ENCODE results near the gene LRP3.
"Not testable (repeated sequence)": the region's sequence is repeated elsewhere in the genome, so short reads cannot be mapped to it uniquely, and the experiment has no call there.

LRP3 gene

DNA sequence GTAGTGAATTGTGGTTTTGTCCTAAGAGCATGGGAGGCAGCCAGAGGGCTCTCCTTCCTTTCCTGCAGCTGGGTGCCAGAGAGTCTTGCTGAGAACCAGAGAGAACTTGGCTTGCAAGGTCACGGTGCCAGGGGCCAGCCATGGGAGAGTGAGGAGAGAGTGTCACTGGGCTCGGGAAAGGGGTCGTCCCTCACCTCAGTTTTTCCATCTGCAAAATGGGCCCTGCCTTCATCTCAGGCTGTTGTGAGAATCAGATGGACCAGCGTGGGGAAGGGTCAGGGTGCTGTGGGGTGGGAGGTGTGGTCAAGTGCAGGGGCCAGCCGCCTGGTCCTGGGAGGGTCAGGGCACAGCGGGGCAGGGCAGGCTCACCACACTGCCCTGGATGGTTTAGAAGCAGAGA is 7.3 kb downstream of the LRP3 start:
- in situ Hi-C loops (cut with MboI; ENCODE audit: low sequenced_read_pairs), result no loop called here

DNA sequence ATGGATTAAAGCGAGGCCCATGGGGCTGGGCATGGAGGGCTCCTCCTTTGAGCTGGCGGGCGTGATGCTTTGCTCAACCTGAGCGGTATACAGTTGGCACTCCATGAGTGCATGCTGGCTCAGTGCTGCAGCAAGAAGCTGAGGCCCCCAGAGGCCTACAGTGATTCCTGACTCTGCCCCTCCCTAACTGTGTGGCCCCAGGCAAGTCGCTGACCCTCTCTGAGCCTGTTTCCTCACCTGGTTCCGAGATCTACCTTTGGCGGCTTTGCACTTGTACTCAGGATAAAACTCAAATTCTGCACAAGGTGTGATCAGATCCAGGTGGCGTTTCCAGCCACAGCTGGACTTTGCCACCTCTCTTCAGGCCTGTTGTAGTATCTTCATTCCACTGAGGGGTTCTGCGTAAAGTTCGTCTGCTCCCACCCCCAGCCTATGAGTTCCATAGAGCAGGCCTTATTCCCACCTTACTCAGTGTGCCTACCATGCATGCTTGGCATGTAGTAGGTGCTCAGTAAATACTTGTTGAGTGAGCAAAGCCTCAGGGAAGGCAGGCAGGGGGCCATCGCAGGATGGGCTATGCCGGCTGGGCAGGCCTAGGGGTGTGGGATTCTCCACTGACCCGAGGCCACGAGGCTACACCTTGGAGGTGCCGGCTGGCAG is 7.9 kb downstream of the LRP3 start:
- in situ Hi-C loops (cut with MboI; ENCODE audit: low sequenced_read_pairs), result no loop called here

DNA sequence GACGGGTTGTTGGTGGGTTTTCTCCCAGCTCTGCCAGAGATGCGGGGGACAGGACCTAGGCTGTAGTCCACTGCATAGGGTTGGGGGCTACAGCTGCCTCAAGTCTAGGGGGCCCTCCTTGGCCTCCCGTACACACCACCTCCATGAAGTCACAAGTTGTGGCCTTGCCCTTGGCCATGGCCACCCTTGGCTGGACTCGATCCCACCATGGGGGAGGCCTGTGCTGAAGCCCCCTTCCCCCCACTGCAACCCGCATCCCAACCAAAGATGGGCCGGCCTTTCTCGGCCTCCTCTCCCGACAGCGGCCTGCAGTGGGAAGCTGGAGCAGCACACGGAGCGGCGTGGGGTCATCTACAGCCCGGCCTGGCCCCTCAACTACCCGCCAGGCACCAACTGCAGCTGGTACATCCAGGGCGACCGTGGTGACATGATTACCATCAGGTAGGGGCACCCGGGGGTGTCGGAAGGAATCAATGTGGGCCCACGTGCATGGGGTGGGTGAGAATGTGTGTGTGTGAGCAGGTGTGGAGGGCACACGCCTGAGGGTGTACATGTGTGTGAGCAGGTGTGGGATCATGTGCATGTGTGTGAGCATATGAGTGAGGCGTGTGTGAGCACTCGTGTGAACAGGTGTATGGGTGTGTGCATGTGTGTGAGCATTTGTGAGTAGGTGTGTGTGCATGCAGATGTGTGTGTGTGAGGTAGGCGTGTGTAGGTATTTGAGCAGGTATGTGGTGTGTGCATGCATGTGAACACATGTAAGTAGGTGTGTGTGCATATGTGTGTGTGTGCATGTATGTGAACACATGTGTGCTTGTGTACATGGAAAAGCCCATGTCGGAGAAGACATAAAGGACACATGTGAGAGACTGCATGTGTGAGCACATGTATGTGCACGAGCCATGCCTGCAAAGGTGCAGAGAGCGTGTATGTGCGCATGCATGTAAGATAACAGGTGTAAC is 8.7 kb downstream of the LRP3 start:
- in situ Hi-C loops (cut with MboI; ENCODE audit: low sequenced_read_pairs), result no loop called here

DNA sequence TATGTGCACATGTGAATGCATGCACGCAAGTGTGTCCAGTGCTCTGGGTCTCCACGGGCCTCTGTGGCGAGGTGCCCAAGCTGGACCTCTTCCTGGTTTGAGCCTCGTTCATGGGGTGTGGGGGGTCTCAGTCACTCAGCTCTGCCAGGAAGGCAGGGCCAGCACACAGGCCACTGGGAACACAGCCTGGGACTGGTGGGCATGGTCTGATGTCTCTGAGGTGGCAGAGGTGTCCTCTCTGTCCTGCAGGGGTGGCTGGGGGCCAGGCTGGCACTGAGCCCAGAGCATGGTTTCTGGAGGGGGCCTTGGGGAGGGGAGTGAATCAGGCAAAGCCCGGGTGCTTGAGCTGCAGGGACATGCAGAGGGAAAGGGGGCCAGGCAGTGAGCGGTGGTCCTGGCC is 9.4 kb downstream of the LRP3 start:
- in situ Hi-C loops (cut with MboI; ENCODE audit: low sequenced_read_pairs), result no loop called here

DNA sequence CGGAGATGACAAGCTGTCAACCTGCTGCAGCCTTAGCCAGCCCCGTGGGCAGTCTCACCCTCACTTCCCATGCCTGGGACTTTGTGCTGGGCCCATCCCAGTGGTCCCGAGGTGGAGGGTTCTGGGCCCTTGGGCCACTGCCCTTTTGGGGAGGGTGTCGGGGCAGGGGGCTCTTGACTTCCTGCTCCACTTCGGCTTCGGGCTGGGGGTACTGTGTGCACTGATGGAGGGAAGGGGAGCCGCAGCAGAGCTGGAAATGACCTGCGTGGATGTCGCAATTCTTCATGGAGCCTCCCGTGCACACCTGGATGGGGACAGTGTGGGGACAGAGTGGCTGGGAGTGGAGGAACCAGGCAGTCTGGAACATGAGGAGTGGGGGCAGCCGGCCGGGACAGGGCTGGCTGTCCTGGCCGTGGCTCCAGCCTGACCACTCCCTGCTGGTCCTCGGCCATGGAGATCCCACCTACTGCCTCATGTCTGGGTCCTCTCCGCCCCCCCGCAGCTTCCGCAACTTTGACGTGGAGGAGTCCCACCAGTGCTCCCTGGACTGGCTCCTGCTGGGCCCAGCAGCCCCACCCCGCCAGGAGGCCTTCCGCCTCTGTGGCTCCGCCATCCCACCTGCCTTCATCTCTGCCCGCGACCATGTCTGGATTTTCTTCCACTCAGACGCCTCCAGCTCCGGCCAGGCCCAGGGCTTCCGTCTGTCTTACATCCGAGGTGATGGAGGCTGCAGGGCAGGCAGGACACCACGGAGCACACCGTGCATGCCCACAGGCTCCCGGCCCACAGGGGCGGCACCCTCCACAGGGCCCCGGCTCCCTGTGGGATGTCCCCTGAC is 10.2 kb downstream of the LRP3 start:
- in situ Hi-C loops (cut with MboI; ENCODE audit: low sequenced_read_pairs), result no loop called here

DNA sequence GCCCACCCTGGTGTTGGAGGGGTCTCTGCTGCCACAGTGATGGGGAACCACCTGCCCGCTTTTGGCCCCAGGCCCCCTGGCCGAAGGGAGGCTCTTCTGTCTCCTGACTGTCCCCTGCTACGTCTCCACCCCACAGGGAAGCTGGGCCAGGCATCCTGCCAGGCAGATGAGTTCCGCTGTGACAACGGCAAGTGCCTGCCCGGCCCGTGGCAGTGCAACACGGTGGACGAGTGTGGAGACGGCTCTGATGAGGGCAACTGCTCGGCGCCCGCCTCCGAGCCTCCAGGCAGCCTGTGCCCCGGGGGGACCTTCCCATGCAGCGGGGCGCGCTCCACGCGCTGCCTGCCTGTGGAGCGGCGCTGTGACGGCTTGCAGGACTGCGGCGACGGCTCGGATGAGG is 11.0 kb downstream of the LRP3 start:
- in situ Hi-C loops (cut with MboI; ENCODE audit: low sequenced_read_pairs), result no loop called here

DNA sequence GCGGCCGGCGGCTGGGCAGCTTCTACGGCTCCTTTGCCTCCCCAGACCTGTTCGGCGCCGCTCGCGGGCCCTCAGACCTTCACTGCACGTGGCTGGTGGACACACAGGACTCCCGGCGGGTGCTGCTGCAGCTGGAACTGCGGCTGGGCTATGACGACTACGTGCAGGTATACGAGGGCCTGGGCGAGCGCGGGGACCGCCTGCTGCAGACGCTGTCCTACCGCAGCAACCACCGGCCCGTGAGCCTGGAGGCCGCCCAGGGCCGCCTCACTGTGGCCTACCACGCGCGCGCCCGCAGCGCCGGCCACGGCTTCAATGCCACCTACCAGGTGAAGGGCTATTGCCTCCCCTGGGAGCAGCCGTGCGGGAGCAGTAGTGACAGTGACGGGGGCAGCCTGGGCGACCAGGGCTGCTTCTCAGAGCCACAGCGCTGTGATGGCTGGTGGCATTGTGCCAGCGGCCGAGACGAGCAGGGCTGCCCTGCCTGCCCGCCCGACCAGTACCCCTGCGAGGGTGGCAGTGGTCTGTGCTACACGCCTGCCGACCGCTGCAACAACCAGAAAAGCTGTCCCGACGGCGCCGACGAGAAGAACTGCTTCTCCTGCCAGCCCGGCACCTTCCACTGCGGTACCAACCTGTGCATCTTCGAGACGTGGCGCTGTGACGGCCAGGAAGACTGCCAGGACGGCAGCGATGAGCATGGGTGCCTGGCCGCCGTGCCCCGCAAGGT is 11.6 kb downstream of the LRP3 start:
- in situ Hi-C loops (cut with MboI; ENCODE audit: low sequenced_read_pairs), result no loop called here

DNA sequence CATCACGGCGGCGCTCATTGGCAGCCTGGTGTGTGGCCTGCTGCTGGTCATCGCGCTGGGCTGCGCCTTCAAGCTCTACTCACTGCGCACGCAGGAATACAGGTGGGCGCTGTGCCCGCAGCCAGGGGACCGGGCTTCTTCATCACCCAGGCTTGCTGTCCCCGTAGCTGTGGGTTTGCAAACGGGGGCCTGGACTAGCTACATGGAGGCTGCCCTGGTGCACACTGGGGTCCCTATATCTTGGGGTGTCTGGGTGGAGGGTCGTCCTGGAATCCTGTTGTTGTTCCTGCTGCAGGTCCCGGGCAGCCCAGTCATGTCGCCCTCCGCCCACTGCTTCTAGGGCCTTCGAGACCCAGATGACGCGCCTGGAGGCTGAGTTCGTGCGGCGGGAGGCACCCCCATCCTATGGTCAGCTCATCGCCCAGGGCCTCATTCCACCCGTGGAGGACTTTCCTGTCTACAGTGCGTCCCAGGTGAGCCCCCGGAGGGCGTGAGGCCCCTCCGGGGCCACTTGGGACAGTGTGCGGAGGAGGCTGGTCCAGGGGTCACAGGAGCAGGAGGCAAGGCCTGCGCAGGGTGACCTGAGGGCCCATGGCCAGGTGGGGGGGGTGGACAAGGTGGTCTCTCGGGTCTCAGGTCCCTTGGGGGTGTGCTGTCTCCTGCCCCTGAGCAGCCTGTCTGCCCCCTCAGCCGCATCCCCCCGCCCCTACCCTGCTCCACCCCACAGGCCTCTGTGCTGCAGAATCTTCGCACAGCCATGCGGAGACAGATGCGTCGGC is 12.3 kb downstream of the LRP3 start:
- in situ Hi-C loops (cut with MboI; ENCODE audit: low sequenced_read_pairs), result no loop called here

DNA sequence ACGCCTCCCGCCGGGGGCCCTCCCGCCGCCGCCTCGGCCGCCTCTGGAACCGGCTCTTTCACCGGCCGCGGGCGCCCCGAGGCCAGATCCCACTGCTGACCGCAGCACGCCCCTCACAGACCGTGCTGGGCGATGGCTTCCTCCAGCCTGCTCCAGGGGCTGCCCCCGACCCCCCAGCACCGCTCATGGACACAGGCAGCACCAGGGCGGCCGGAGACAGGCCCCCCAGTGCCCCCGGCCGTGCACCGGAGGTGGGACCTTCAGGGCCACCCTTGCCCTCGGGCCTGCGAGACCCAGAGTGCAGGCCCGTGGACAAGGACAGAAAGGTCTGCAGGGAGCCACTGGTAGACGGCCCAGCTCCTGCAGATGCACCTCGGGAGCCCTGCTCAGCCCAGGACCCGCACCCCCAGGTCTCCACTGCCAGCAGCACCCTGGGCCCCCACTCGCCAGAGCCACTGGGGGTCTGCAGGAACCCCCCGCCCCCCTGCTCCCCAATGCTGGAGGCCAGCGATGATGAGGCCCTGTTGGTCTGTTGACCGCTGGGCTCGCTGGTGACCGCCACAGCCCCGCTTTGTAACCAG is 13.0 kb downstream of the LRP3 start:
- in situ Hi-C loops (cut with MboI; ENCODE audit: low sequenced_read_pairs), result no loop called here

DNA sequence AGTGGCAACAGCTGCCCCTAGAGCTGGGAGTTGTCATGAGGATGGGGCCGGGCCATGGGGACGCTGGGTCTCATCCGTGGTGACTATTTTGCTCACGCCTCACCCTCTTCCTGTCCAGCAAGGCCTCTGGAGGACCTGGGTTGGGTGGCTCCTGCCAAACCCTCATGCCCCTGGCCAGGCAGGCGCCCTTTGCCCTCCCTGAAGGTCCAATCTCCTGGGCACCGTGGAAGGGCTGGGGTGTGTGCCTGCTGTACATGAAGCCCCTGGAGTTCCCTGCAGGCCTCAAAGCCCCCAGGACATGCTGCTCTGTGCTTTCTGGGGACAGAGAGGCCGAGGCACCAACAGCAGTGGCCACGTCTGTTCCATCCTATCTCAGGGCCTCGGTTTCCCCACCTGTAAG is 13.8 kb downstream of the LRP3 start:
- in situ Hi-C loops (cut with MboI; ENCODE audit: low sequenced_read_pairs), result no loop called here

DNA sequence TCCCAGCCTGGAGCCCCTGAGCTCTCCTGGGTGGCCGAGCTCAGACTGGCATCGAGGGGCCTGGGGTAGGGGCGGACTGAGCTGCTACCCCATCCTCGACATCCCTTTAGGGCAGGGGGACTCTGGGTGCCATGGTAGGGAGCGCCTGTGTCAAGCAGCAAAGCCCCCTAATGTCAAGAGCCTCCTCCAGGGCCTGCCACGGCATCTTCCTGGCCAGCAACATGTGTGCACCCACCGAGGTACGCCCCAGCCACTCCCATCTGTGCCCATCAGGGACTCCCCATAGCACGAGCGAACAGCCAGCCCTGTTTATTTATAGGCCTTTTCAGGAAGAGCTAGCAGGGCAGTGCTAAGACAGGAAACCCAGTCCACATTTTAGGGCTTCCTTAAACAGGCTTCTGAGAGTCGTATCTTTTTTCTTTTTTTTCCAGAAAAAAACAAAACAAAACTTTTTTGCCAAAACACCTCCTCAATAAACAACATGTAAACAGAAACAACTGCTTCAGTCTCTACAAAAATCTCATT is 14.3 kb downstream of the LRP3 start:
- in situ Hi-C loops (cut with MboI; ENCODE audit: low sequenced_read_pairs), result no loop called here

DNA sequence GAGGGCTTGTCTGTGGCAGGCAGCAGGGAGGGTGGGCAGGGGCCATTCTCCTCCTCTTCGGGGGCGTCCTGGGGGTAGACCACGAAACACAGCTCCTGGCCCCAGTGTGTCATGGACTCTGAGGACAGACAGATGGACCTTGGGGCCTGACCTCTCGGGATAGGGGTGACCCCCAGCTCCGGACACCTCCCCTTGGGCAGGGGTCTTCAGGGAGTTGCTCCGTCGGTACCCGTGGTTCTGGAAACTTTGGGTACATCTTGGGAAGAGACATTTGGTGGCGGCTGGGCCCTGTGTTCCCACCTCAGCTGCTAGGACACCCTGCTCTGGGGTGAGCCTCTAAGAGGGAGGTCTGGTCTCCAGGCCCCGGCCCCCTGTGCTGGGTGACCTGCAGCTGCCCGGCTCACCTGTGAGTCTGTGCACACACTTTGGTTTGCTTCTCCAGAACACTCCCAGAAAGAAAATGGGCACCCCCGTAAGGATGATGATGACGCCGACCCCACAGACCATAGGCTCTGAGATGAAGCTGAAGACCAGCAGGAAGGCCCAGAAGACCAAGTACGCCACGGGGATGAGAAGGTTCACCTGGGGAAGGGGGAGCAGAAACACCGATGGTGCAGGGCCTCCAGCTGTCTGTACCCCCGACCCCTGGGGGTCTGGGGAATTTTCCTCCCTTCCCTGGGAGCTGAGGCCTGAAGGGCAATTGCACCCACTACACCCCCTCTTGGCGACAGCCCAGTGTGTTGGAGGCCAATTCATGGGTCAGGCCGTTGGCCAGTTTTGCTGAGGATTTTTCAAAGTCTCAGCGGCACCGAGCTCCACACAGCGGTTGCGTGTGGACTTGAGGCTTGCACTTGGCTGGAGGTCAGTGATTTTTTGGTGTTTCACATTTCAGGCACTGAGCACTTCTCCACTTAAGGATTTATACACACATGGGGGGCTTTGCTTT is 15.0 kb downstream of the LRP3 start:
- in situ Hi-C loops (cut with MboI; ENCODE audit: low sequenced_read_pairs), result no loop called here

DNA sequence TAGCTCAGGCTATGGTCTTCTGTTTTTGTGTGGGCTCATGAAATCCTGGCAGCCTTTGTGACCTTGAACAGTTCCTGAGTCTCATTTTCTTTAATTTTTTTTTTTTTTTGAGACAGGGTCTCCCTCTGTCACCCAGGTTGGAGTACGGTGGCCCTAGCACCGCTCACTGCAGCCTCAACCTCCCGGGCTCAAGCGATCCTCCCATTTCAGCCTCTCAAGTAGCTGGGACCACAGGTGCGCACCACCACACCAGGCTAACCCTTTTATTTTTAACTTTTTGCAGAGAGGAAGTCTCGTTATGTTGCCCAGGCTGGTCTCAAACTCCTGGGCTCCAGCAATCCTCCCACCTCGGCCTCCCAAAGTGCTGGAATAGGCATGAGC is 15.7 kb downstream of the LRP3 start:
- in situ Hi-C loops (cut with MboI; ENCODE audit: low sequenced_read_pairs), result not testable (repeated sequence)

DNA sequence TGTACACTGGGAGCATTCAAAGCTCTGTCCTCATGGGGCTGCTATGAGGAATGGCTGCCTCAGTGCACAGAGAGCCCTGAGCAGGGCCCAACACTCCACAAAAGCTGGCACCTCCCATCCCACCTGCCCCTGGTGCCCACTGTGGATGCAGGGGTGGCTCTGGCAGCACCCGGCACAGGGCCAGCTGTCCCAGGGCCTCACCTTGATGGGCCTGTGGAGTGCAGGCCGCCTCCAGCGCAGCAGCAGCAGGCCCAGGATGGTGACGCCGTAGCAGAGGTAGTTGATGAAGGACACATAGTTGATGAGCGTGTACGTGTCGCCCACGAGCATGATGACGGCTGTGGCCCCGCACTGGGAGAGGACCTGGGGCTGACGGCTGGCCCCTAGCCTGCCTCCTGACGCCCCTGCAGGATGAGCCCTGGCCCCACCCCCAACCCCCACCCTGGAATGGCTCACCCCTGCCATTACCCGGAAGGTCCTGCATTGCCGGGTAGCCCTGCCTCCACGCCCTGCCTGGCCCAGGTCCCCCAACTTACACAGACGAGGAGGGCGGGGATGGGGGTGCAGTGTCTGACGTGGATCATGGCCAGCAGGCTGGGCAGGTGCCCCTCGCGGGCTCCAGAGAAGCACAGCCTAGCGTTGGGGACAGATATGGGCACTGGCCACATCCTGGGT is 16.3 kb downstream of the LRP3 start:
- in situ Hi-C loops (cut with MboI; ENCODE audit: low sequenced_read_pairs), result no loop called here

DNA sequence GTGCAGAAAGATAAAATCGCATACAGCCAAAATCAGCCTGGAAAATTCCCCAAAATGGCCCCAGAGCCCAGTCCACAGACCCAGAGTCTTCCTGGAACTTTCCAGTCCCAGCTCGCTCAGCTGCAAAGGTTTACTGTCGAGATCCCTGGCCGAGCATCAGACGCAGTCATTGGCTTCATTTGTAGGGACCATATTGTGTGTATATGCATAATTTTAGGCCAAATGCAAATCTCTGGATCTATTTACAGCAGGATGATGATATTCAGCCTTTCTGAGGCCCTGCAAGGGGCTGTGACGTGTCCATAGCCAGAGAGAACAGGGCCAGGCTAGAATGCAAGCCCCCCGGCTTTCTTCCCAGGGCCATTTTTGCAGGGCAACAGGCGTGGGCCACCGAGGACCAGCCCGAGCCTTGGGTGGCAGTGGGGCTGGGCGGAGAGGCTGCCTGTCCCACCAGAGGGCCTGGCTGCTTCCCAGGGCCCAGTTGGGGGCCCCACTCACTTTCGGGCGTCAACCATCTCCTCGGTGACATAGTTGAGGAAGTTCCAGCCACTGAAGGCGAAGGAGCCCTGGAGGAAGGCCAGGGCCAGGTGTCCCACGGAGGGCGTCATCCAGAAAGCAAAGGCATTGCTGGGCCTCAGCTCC is 17.8 kb downstream of the LRP3 start:
- in situ Hi-C loops (cut with MboI; ENCODE audit: low sequenced_read_pairs), result no loop called here

DNA sequence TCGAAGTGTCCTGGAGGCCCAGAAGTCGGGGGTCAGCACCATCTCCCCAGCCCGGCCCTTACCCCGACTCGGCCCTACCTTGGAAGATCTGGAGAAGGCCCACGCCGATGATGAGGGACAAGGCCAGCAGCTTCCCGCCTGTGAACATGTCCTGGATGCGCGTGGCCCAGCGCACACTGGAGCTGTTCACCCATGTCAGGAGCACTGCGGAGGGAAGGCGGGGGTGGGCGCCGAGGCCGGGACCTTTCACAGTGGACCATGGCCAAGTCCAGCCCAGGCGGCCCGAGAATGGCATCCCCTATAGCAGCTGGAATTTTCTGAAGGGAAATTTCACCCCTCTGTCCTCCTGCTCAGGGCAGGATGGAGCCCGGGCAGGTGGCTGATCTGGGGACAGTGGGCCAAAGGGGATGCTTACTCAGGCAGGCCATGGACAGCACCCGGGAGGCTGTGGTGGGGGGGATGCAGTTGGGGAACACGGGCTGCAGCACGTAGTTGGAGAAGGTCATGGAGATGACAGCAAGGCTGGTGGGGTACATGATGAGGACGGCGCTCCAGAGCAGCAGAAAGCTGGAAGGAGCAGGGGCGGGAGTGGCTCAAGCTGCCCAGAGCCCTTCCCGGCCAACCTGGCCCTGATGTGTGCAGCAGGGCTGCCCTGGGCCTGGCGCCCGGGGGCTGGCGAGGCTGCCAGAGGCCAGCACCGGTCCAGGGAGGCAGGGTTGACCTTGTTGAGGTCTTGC is 18.5 kb downstream of the LRP3 start:
- in situ Hi-C loops (cut with MboI; ENCODE audit: low sequenced_read_pairs), result no loop called here

DNA sequence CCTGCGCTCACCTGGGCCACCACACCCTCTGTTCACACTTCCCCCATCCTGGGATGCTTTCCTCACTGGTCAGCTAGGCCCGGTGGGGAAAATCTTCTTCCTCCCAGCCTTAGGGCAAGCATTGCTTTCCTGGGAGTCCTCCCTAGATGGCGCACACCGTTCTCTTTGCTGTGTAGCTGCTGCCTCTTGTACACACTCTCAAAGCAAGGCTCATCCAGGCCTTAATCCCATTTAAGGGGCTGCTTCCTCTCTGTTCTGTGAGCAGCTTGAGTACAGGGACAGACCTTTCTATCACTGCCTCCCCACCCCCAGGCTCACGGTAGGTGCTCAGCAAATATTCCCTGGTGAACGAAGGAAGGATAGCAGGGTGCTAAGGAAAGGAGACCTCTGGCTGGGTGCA is 20.5 kb downstream of the LRP3 start:
- in situ Hi-C loops (cut with MboI; ENCODE audit: low sequenced_read_pairs), result no loop called here
